ENCODE measurements around the gene MRPL12.

The MRPL12 gene

GRCh38 chr17:81715872-81716673 is 12.9 kb downstream of the MRPL12 start:
- Histone ChIP-seq H3K36me3 (ENCODE audit: insufficient read depth, insufficient read length, low read length) (peaks cover 39% of the 10 kb centered on the region), H3K4me3 (ENCODE audit: insufficient read length, low read depth) (no peak overlapping the region), H3K9me3 (ENCODE audit: insufficient read depth, low read length) (no peaks in the 10 kb centered on the region), H3K4me1 (ENCODE audit: insufficient read depth, insufficient read length) (peaks cover 16% of the 10 kb centered on the region), H3K27me3 (ENCODE audit: insufficient read depth, insufficient read length) (no peaks in the 10 kb centered on the region), H3K9ac (ENCODE audit: insufficient read length, low read depth) (no peak overlapping the region)
- no peak for TF ChIP-seq YY1 (IDR thresholded peaks at IDR 0.05; ENCODE audit: insufficient read depth, insufficient read length)
- TF ChIP-seq SUZ12 (IDR thresholded peaks at IDR 0.05; ENCODE audit: extremely low read depth, insufficient read depth, insufficient read length), result no peak
- TF ChIP-seq ZNF274 (IDR thresholded peaks at IDR 0.05; ENCODE audit: low read depth, low read length), result no peak
- no peak for DNase-seq (ENCODE audit: low read depth, low spot score)

DNA sequence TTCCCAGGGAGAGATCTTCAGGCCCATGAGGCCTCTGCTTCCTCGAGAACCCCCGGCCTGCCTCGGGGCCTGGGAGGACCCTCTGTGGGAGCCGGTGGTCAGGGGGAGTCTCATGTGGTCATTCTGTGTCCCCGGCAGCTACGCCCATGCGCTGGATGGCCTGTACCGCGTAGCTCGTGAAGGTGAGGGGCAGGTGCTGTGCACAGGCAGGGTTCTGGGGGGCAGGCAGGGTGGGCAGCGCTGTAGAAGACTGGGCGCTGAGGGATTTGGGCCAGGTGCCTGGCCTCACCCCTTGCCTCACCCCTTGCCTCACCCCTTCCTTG is 13.5 kb downstream of the MRPL12 start:
- peaks cover 39% of the 10 kb centered on the region for H3K36me3 ChIP-seq (ENCODE audit: insufficient read depth, insufficient read length, low read length)
- H3K27me3 ChIP-seq (ENCODE audit: insufficient read depth, insufficient read length), result no peaks in the 10 kb centered on the region
- H3K4me3 ChIP-seq (ENCODE audit: insufficient read length, low read depth), result no peak overlapping the region
- no peak for DNase-seq (ENCODE audit: low read depth, low spot score)
- no peak overlapping the region for H3K9ac ChIP-seq (ENCODE audit: insufficient read length, low read depth)
- H3K4me1 ChIP-seq (ENCODE audit: insufficient read depth, insufficient read length), result peaks cover 15% of the 10 kb centered on the region
- TF ChIP-seq SUZ12 (IDR thresholded peaks at IDR 0.05; ENCODE audit: extremely low read depth, insufficient read depth, insufficient read length), result no peak
- TF ChIP-seq ZNF274 (IDR thresholded peaks at IDR 0.05; ENCODE audit: low read depth, low read length), result no peak
- no peak for TF ChIP-seq YY1 (IDR thresholded peaks at IDR 0.05; ENCODE audit: insufficient read depth, insufficient read length)
- H3K9me3 ChIP-seq (ENCODE audit: insufficient read depth, low read length), result no peaks in the 10 kb centered on the region

DNA sequence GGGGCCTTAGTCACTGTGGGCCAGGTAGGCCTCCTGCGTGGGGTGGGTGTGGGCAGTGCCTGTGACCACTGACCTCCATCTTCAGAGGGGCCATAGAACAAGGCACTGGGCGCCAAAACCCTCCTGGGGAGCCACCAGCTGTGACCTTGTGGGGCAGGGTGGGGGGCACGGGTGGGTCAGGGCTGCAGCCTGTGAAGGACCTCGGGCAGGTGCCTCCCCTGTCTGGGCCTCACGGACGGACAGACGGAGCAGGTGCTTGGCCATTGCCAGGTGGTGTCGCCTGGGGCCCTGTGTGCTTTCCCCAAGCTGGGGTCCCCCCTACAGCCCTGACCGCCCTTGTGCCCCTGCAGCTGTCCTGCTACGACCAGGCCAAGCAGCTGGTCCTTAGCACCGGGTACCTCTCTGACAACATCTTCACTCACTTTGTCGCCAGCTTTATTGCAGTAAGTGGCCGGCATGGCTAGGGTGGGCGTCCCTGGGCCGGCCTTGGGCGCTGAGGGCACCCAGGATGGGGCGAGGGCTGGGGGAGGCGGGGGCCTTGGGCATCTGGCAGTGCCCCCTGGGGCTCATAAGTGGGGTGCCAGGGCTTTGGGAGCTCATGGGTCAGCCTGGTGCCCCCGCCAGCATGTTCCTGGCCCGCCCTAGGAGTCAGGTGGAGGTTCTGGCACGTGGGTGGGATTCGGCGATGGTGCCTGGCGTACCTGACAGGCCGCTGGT is 14.0 kb downstream of the MRPL12 start:
- peaks cover 17% of the 10 kb centered on the region for H3K4me1 ChIP-seq (ENCODE audit: insufficient read depth, insufficient read length)
- H3K4me3 ChIP-seq (ENCODE audit: insufficient read length, low read depth), result no peak overlapping the region
- no peaks in the 10 kb centered on the region for H3K27me3 ChIP-seq (ENCODE audit: insufficient read depth, insufficient read length)
- peaks cover 39% of the 10 kb centered on the region for H3K36me3 ChIP-seq (ENCODE audit: insufficient read depth, insufficient read length, low read length)
- DNase-seq (ENCODE audit: low read depth, low spot score), result no peak
- no peak overlapping the region for H3K9ac ChIP-seq (ENCODE audit: insufficient read length, low read depth)
- TF ChIP-seq ZNF274 (IDR thresholded peaks at IDR 0.05; ENCODE audit: low read depth, low read length) (no peak), SUZ12 (IDR thresholded peaks at IDR 0.05; ENCODE audit: extremely low read depth, insufficient read depth, insufficient read length) (no peak), YY1 (IDR thresholded peaks at IDR 0.05; ENCODE audit: insufficient read depth, insufficient read length) (no peak)
- no peaks in the 10 kb centered on the region for H3K9me3 ChIP-seq (ENCODE audit: insufficient read depth, low read length)

DNA sequence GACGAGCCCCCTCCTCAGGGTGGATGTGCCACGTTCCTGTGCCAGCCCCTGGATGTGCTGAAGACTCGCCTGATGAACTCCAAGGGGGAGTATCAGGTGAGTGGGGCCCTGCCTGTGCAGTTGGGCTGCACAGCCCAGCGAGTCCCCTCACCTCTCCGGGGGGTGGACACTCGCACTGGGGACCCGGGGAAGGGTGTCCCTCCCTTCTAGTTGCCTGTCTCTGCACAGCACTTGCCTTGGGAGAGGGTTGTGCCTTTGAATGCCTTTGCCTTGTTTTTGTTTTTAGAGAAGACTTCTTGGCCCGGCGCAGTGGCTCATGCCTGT is 14.6 kb downstream of the MRPL12 start:
- no peak for TF ChIP-seq SUZ12 (IDR thresholded peaks at IDR 0.05; ENCODE audit: extremely low read depth, insufficient read depth, insufficient read length)
- TF ChIP-seq ZNF274 (IDR thresholded peaks at IDR 0.05; ENCODE audit: low read depth, low read length), result no peak
- no peak for TF ChIP-seq YY1 (IDR thresholded peaks at IDR 0.05; ENCODE audit: insufficient read depth, insufficient read length)
- peaks cover 39% of the 10 kb centered on the region for H3K36me3 ChIP-seq (ENCODE audit: insufficient read depth, insufficient read length, low read length)
- H3K27me3 ChIP-seq (ENCODE audit: insufficient read depth, insufficient read length), result no peaks in the 10 kb centered on the region
- H3K4me3 ChIP-seq (ENCODE audit: insufficient read length, low read depth), result no peak overlapping the region
- no peak overlapping the region for H3K9ac ChIP-seq (ENCODE audit: insufficient read length, low read depth)
- peaks cover 21% of the 10 kb centered on the region for H3K4me1 ChIP-seq (ENCODE audit: insufficient read depth, insufficient read length)
- DNase-seq (ENCODE audit: low read depth, low spot score), result no peak
- no peaks in the 10 kb centered on the region for H3K9me3 ChIP-seq (ENCODE audit: insufficient read depth, low read length)

GRCh38 chr17:81719410-81720266 is 16.5 kb downstream of the MRPL12 start:
- TF ChIP-seq SUZ12 (IDR thresholded peaks at IDR 0.05; ENCODE audit: extremely low read depth, insufficient read depth, insufficient read length) (no peak), ZNF274 (IDR thresholded peaks at IDR 0.05; ENCODE audit: low read depth, low read length) (no peak), YY1 (IDR thresholded peaks at IDR 0.05; ENCODE audit: insufficient read depth, insufficient read length) (no peak)
- Histone ChIP-seq H3K27me3 (ENCODE audit: insufficient read depth, insufficient read length) (no peaks in the 10 kb centered on the region), H3K36me3 (ENCODE audit: insufficient read depth, insufficient read length, low read length) (peaks cover 33% of the 10 kb centered on the region), H3K4me1 (ENCODE audit: insufficient read depth, insufficient read length) (peaks cover 9% of the 10 kb centered on the region), H3K9me3 (ENCODE audit: insufficient read depth, low read length) (no peaks in the 10 kb centered on the region), H3K4me3 (ENCODE audit: insufficient read length, low read depth) (no peak overlapping the region), H3K9ac (ENCODE audit: insufficient read length, low read depth) (no peak overlapping the region)
- no peak for DNase-seq (ENCODE audit: low read depth, low spot score)

DNA sequence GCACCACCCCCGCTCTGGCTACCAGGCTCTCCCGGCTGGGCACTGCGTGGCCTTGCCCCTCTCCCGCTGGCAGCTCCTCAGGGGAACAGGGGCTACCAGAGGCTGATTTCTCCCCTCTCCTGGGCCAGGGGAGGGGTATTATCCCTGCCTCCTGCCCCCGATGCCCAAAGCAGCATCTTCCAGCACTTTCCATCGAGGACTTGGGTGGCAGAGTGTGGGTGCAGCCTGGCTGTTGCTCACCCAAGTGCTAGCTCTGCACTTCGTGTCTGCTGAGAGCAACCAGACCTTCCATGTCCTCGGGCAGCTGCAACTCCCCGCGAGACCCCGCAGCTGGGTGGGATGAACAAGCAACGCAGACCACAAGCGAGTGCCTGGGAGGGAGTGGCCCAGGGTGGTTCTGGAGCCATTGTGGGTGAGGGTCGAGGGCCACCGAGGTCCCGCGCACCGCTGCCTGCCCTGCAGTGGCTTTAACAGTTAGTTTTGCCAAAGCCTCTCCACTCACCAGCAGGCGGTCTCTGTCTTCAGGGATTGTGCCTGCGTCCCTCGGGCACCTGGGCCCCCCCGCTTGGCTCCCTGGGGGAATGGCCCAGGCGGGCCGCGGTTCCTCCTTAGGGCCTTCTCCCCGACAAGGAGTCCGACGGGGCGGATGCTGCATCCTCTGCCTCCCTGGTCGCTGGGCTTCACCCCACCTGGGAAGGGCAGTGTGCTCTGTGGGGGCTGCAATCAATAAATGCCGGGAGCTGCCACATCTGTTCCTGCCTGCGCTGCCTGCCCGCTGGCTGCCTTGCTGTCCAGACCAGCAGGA is 17.3 kb downstream of the MRPL12 start:
- H3K36me3 ChIP-seq (ENCODE audit: insufficient read depth, insufficient read length, low read length), result peaks cover 27% of the 10 kb centered on the region
- no peak for DNase-seq (ENCODE audit: low read depth, low spot score)
- H3K4me3 ChIP-seq (ENCODE audit: insufficient read length, low read depth), result no peak overlapping the region
- H3K9ac ChIP-seq (ENCODE audit: insufficient read length, low read depth), result no peak overlapping the region
- peaks cover 8% of the 10 kb centered on the region for H3K4me1 ChIP-seq (ENCODE audit: insufficient read depth, insufficient read length)
- H3K27me3 ChIP-seq (ENCODE audit: insufficient read depth, insufficient read length), result no peaks in the 10 kb centered on the region
- H3K9me3 ChIP-seq (ENCODE audit: insufficient read depth, low read length), result no peaks in the 10 kb centered on the region
- TF ChIP-seq ZNF274 (IDR thresholded peaks at IDR 0.05; ENCODE audit: low read depth, low read length) (no peak), YY1 (IDR thresholded peaks at IDR 0.05; ENCODE audit: insufficient read depth, insufficient read length) (no peak), SUZ12 (IDR thresholded peaks at IDR 0.05; ENCODE audit: extremely low read depth, insufficient read depth, insufficient read length) (no peak)
